Colon (tissue), 2 donors: ENCODE data around the gene FOXE3.
"Not testable (repeated sequence)": the region's sequence is repeated elsewhere in the genome, so short reads cannot be mapped to it uniquely, and the experiment has no call there.

Source experiments
- FAIRE-seq: peaks from 2 replicates; lab custom pipeline; 2012; peaks lifted over from hg19 to GRCh38; lab: Jason Lieb, UNC
- donor health status: control.
- donor health status: control.

Gene FOXE3

GRCh38 chr1:47449822-47450552, 33.9 kb downstream of the FOXE3 start:
- FAIRE-seq, result no peak

- no peak for FAIRE-seq
These were observed 34.5 kb downstream of the FOXE3 start for GRCh38 chr1:47450606-47451005.

GRCh38 chr1:47452426-47452825, 36.3 kb downstream of the FOXE3 start:
- FAIRE-seq, result no peak

GRCh38 chr1:47453910-47454309, 37.8 kb downstream of the FOXE3 start:
- FAIRE-seq, result not testable (repeated sequence)

- no peak for FAIRE-seq
These were observed 40.2 kb downstream of the FOXE3 start for GRCh38 chr1:47456250-47456649.

DNA sequence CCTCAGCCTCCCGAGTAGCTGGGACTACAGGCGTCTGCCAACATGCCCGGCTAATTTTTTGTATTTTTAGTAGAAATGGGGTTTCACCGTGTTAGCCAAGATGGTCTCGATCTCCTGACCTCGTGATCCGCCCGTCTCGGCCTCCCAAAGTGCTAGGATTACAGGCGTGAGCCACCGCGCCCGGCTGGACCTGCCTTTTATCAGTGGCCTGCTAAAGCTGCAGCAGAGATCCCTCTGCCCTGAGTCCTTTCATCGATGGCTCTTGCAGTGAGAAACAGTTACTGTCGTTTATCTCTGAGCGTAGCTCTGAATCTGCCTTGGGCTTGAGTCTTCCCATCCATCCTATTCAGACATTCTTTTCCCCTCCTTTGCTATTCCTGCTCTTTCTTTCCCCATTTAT, 41.5 kb downstream of the FOXE3 start:
- FAIRE-seq, result not testable (repeated sequence)

DNA sequence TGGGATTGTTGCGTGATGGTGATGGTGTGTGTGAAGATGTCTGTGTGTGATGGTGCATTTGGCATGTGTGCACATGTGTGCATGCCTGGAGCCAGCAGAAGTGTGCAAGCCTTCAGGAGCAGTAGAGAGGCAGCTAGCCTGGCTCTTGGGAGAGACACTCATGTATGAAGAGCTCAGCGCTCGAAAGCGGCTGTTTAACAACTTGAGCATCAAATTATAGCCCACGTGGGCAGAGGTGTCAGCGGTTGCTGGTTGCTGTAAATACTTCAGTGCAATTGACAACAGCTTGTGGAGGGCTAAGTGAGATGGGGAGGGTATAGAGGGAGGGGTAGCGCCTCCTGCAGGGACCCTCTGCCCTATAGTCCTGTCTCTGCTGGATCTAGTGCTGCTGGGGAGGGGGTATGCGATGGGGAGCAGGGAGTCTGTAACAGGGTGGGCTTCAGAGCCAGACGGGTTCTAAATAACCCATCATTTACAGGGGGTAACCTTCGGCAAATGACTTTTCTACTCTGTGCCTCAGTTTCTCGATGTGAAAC, 43.2 kb downstream of the FOXE3 start:
- no peak for FAIRE-seq

DNA sequence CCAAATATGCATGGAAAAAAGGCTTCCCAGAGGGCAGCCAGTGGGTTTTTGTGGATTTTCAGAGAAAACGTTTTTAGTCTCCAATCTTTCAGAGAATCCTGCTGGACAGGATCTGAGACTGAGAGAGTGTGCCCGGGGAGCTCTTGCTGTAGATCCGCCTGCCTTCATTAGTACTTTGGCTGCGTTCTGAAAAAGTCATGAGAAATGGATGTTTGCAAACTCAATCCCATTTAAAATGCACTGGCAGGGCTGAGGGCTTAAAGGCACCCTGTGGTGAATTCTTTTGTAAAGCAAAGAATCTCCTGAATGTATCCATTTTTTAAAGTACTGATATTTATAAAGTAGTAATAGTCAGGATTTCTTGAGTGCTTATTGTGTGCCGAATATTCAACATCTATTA, 44.0 kb downstream of the FOXE3 start:
- FAIRE-seq, result no peak

DNA sequence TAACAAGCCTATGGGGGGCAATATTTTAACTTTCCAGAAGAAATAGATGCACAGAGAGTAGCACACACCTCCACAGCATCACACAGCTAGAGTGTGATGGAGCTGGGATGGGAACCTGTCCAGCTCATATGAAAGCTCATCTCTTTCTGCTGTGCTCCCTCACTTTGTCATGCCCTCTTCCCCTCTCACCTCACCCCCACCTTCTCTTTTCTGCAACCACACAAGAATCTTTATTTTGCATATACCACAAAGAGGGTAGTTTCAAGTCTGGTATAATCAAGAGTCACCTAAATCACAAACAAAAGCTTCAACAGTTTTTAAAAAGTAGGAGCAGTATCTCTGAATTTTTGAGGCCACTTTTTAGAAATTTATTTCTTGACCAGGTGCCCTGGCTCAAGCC, 44.4 kb downstream of the FOXE3 start:
- FAIRE-seq, result no peak

GRCh38 chr1:47465605-47466004, 49.5 kb downstream of the FOXE3 start:
- FAIRE-seq, result no peak
